Spinal cord (tissue), 10 donors: Measurements from ENCODE around the gene CHSY3. TPM values are rescaled to one million over a fixed set of nuclear protein-coding genes. Genes with fewer than 3 reads are reported as not detected.

Experiments
- DNase-seq, 6 donors: peaks; one replicate each; pipeline versions ENCODE4 v3.0.0 to v3.0.0-alpha.2; 2013 to 2015; ENCODE audit warnings: low spot score in 6 of 6, low read depth in 4 of 6
- H3K27ac ChIP-seq: one replicate; pipeline ENCODE4 v1.5.1; 2013; ENCODE audit warnings: low read depth, low read length, control low read depth
- H3K27me3 ChIP-seq: one replicate; pipeline ENCODE4 v1.6.1; 2013; ENCODE audit warnings: low read length; ENCODE audit not compliant: control insufficient read depth, insufficient read depth
- H3K36me3 ChIP-seq: one replicate; pipeline ENCODE4 v1.6.1; 2013; ENCODE audit warnings: low read length; ENCODE audit not compliant: control insufficient read depth, insufficient read depth
- H3K4me1 ChIP-seq: one replicate; pipeline ENCODE4 v1.6.1; 2013; ENCODE audit warnings: low read length; ENCODE audit not compliant: control insufficient read depth, insufficient read depth
- H3K4me3 ChIP-seq: one replicate; pipeline ENCODE4 v1.5.1; 2013; ENCODE audit warnings: low read depth, low read length, control low read depth
- H3K9me3 ChIP-seq: one replicate; pipeline ENCODE4 v1.6.1; 2013; ENCODE audit warnings: low read length; ENCODE audit not compliant: control insufficient read depth, insufficient read depth
- WGBS: methylation state at CpG from one replicate; pipeline ENCODE4 v1.1.5; 2013; ENCODE audit warnings: missing lambda C conversion rate; ENCODE audit not compliant: insufficient coverage; 5-methylcytosine and 5-hydroxymethylcytosine counted together
- polyA plus RNA-seq, 2 donors: library from polyadenylated mRNA; unstranded; fragments of 120-200 nt; gene quantifications; one replicate each; pipeline ENCODE4 v1.2.1, GENCODE V29; 2013; ENCODE audit not compliant: insufficient read length in 2 of 2
- total RNA-seq, 2 donors: library from RNA; depleted of rRNA in 1 of 2; stranded (reverse); fragments of 120-200 nt in 1 of 2; fragments of >200 nt in 1 of 2; gene quantifications; one replicate each; pipeline versions ENCODE4 v1.2.3 to v1.2.4, GENCODE V29; 2013 to 2014
- donor health status: healthy.

The CHSY3 gene
- total and polyA plus RNA-seq, 4 donors = 4.3 to 13.7 (median 8.2) TPM

DNA sequence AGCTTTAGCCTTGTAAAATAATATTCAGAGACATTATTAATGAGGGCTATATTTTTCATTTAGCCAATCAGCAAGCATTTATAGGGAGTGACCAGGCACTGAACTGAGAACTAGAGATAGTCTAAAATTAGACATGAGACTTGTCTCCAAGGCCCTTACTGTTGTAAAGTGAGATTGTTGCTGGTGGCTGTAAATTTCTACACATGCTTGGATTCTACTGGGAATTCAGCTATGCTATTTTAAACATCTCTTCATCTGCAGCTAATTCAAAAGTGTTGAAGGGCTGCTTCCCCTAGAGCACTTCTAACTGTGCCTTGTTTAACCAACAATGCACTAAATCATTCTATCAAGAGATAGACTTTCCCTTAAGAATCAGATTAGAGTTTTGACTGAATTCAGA is 67.4 kb downstream of the CHSY3 start:
- no peak for DNase-seq

DNA sequence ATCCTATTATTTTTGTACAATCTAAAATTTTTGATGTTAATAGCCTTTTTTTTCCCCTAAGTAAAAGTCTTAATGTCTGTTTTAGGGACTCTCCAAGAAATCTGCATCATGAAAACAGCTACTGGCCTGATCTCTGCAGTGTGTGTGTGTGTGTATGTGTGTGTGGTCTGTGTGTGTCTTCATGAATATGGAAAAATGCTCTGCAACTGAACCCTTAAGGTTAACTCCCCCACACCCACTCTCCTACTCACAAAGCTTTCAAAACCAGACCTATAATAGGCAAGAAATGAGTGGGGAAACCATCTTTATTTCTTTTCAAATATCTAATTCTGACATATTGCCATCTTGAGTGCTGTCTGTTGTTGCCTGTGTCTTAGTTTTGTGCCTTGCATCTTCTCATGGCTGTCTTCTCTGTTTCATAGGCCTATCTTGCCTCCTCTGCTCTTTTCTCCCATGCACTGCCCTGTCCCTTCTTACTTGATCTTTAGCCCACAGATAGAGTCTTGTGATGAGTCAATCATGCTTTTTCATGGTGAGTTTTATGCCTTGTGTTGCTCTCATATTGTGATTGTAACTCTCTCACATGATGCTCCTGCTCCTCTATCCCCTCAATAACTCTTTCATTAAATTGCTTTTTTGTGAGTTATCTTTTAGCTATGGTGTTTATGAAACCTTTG is 68.3 kb downstream of the CHSY3 start:
- H3K4me1 ChIP-seq = no peaks in the 10 kb centered on the region
- no peaks in the 10 kb centered on the region for H3K36me3 ChIP-seq
- H3K27ac ChIP-seq = no peak overlapping the region
- H3K27me3 ChIP-seq = no peaks in the 10 kb centered on the region
- H3K4me3 ChIP-seq = no peak overlapping the region
- DNase-seq = no peak
- no peaks in the 10 kb centered on the region for H3K9me3 ChIP-seq

More for the DNA sequence above, 67.4 kb downstream of the CHSY3 start:
- no peaks in the 10 kb centered on the region for H3K27me3 ChIP-seq
- no peaks in the 10 kb centered on the region for H3K9me3 ChIP-seq
- H3K36me3 ChIP-seq = no peaks in the 10 kb centered on the region
- H3K27ac ChIP-seq = no peak overlapping the region
- no peaks in the 10 kb centered on the region for H3K4me1 ChIP-seq
- H3K4me3 ChIP-seq = no peak overlapping the region

DNA sequence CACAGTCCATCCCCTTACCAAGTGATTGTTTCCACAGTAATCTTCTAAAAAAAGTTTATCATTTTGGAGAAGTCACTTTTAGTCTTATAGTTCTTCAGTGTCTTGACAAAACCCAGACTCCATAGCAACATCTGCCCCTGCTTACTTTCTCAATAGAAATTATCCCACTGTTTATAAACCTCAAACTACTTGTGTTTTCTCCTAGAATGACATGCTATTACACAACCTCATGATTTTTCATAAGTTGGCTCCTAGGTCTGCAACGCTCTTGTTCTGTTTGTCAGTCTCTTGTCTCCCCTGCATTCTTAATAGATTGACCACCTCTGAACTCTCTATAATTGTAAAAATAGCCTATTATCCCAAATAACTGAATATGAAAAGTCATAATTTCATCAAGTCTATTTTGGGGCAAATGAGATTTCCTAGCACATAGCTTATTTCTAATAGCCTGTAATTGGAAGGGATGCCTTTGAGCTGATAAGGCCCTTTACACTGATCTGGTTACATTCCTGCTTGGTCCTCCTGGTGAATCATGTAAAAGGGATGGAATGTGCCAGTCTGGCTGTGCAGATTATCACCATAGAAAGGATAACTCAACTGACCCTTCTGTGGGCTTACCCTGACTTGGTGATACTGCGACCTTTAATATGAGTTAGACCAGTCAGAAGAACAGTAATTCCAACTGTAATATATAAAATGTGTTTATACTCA is 69.6 kb downstream of the CHSY3 start:
- H3K36me3 ChIP-seq = no peaks in the 10 kb centered on the region
- H3K9me3 ChIP-seq = no peaks in the 10 kb centered on the region
- H3K4me3 ChIP-seq = no peak overlapping the region
- H3K4me1 ChIP-seq = no peaks in the 10 kb centered on the region
- H3K27me3 ChIP-seq = no peaks in the 10 kb centered on the region
- no CpG with 5 or more reads among the region's 2 CpGs for WGBS
- H3K27ac ChIP-seq = no peak overlapping the region
- no peak for DNase-seq

DNA sequence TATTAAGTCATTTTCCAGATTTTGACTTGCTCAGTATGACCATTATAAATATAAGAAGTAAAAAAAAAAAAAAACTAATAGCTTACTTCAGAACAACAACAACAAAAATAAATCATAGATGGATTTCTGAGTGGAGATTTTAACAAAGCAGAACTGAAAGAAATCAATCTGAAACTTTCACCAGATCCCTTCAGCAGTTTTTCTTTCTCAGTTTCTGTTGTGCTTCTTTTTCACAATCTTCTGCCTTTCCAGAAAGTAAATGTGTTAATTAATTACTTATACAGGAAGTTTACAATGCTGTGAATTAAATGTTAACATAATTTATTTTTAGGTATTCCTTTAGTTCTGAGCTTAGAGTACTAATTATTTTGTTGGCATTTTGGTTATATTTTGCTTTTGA is 73.5 kb downstream of the CHSY3 start:
- DNase-seq = no peak
- Histone ChIP-seq H3K36me3 (no peaks in the 10 kb centered on the region), H3K4me3 (no peak overlapping the region), H3K9me3 (no peaks in the 10 kb centered on the region), H3K27ac (no peak overlapping the region), H3K4me1 (no peaks in the 10 kb centered on the region), H3K27me3 (no peaks in the 10 kb centered on the region)

DNA sequence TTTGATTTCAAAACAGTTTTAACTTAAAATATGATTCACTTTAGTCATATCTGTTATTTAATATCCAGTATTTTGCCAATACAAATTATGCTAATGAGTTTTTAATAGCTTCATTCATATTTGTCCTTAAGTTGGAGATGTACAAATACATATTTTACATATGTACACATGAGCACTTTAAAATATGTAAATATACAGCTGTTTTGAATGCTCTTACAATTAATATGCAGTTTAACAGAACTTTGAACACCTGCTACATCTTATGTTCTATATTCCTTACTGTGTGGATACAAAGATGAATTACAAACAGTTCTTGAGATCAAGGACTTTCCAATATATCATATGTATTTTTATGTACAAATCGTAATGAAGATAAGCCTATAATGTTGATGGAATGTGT is 74.0 kb downstream of the CHSY3 start:
- H3K9me3 ChIP-seq = no peaks in the 10 kb centered on the region
- WGBS = no CpG with 5 or more reads among the region's 1 CpG
- no peak for DNase-seq
- H3K36me3 ChIP-seq = no peaks in the 10 kb centered on the region
- no peaks in the 10 kb centered on the region for H3K4me1 ChIP-seq
- H3K27me3 ChIP-seq = no peaks in the 10 kb centered on the region
- H3K27ac ChIP-seq = no peak overlapping the region
- H3K4me3 ChIP-seq = no peak overlapping the region

DNA sequence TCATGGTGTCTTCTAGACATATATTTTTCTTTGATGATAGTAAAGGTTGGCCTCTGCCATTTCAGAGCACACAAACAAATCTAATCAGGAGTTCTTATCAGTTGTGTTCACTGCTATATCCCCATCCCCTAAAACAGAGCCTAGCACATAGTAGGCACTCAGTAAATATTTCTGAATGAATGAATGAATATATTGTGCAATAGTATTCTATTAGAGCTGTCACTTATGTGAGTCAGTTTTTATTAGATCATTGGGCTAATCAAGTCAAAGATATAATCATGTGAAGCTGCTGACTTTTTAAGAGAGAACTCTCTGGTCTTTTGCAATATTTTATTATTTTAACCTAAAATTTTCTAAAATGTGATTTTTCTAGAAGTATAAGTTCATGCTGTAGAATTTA is 84.2 kb downstream of the CHSY3 start:
- H3K4me1 ChIP-seq = no peaks in the 10 kb centered on the region
- H3K27ac ChIP-seq = no peak overlapping the region
- DNase-seq = no peak
- no peaks in the 10 kb centered on the region for H3K36me3 ChIP-seq
- H3K9me3 ChIP-seq = no peaks in the 10 kb centered on the region
- H3K27me3 ChIP-seq = no peaks in the 10 kb centered on the region
- H3K4me3 ChIP-seq = no peak overlapping the region

DNA sequence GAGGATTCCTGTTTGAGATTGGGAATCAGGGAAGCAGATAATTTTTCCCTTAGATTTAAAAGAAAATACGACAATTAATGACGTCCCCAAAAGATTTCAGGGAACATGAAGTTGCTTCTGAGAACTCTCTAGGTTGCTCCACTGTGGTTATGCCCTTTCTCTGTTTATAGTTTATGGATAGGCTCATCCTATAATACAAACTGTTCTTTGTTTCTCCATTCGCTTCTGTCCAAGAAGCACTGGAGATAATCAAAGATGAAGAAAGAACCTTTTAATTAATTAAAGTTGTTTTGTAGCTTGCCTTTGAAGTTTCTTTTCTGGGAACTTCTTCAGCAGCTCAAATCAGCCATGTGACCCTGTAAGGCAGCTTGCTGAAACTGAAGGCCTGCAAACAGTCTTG is 87.5 kb downstream of the CHSY3 start:
- Histone ChIP-seq H3K36me3 (no peaks in the 10 kb centered on the region), H3K9me3 (no peaks in the 10 kb centered on the region), H3K4me1 (no peaks in the 10 kb centered on the region), H3K27ac (no peak overlapping the region), H3K4me3 (no peak overlapping the region), H3K27me3 (no peaks in the 10 kb centered on the region)
- no CpG with 5 or more reads among the region's 3 CpGs for whole genome bisulfite sequencing
- DNase-seq = no peak

DNA sequence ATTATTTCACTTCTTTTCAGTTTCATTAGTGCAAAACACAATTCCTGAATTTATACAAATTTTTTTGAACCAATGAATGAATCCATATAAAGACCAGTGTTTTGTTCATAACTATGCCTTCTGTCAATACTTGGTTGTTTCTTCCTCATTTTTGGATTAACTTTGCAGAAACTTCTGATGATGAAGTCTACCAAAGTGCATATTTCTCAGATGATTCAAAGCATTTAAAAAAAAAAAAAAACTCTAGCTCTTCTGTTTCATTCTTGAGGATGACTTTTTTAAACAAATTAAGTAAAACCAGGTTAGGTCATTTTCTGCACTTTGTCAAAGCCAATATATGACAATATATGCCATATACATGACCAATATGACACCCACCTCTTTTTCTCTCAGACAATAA is 92.6 kb downstream of the CHSY3 start:
- Histone ChIP-seq H3K4me3 (no peak overlapping the region), H3K9me3 (no peaks in the 10 kb centered on the region), H3K36me3 (no peaks in the 10 kb centered on the region), H3K27ac (no peak overlapping the region), H3K4me1 (no peaks in the 10 kb centered on the region), H3K27me3 (no peaks in the 10 kb centered on the region)
- DNase-seq = no peak

DNA sequence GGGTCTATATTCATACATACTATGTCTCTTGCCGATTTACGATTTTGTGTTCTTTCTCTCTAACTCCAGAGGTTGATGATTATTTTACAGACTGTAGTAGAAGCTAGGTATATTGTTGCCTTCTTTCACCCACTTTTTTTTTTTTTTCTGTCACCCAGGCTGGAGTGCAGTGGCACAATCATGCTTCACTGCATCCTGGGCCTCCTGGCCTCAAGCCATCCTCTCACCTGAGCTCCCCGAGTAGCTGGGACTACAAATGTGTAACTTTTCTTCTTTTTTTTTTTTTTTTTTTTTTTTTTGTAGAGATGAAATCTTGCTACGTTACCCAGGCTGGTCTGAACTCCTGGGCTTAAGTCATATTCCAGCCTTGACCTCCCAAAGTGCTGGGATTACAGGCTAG is 96.2 kb downstream of the CHSY3 start:
- H3K36me3 ChIP-seq = no peaks in the 10 kb centered on the region

DNA sequence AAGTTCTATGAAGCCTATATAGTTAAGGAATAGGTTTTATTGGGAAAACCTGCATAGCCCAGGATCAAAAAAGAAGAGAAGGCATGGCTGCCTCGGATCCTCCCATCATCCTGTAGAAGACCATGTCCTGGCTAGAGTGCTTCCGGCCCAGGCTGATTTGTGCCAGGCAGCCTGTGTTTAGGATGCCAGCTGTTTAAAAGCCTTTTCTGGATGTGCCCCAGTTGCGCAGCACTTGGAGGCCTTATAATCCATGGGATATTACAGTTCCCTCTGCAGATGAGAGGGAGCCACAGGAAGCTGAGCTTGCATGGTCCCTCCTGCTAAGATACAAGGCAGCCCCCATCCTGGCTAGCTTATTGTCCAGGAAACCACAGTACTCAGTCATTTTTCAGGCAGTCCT is 97.9 kb downstream of the CHSY3 start:
- DNase-seq = no peak
- WGBS = 83% methylated on average over 3 of the region's 3 CpGs
- Histone ChIP-seq H3K36me3 (no peaks in the 10 kb centered on the region), H3K4me1 (no peaks in the 10 kb centered on the region), H3K27me3 (no peaks in the 10 kb centered on the region), H3K9me3 (no peaks in the 10 kb centered on the region), H3K4me3 (no peak overlapping the region), H3K27ac (no peak overlapping the region)

More for the DNA sequence above, 96.2 kb downstream of the CHSY3 start:
- Histone ChIP-seq H3K4me1 (no peaks in the 10 kb centered on the region), H3K9me3 (no peaks in the 10 kb centered on the region), H3K27ac (no peak overlapping the region), H3K4me3 (no peak overlapping the region), H3K27me3 (no peaks in the 10 kb centered on the region)
- no peak for DNase-seq
- WGBS = no CpG with 5 or more reads among the region's 4 CpGs
